IPS DF 19.7 (cell line): Measurements from ENCODE around the gene BRIP1.
A peak's percentile ranks its signal among the peaks of the same experiment; 100 is the strongest.
"Not testable (repeated sequence)": the region's sequence is repeated elsewhere in the genome, so short reads cannot be mapped to it uniquely, and the experiment has no call there.

ENCODE experiments used
- DNase-seq: peaks from one replicate; pipeline ENCODE4 v3.0.0-alpha.2; 2013; ENCODE audit warnings: low read depth, low spot score

BRIP1 gene

DNA sequence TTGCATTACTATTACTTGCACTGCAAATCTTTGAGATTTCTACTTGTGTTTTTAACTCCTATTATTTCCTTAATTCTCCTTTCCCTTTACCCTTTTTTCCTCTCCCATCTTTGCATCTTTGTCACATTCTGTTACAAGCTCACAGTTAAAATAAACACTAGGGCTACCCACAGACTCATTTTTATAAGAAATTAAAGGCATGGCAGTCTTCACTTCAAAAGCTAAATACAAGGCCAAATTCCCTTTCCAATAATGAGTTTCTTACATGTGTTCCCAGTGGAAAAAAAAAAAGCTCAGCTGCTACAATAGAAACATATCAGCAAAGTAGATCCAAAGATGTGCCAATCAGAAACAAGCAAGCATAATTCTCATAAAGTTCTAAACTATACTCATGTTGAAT is 3.7 kb upstream of the BRIP1 start:
- DNase-seq: no peak

DNA sequence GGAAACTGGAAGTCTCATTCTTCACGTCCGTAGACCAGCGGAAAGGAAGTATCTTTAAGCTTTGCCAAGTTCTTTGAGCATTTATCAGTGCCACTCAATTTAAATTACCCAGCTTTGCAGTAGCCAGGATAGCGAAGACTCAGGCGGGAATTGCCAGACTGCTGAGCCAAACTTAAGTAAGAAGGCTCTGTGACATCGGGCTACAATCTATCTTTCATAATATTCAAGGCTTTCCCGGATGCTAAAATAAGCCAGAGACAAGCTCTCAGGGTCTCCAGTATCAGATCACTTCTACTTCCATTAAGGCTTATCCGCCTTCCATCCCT is 436 bp upstream of the BRIP1 start:
- DNase-seq: no peak

- DNase-seq: no peak
These were observed 1.2 kb downstream of the BRIP1 start for GRCh38 chr17:61862105-61862574.

DNA sequence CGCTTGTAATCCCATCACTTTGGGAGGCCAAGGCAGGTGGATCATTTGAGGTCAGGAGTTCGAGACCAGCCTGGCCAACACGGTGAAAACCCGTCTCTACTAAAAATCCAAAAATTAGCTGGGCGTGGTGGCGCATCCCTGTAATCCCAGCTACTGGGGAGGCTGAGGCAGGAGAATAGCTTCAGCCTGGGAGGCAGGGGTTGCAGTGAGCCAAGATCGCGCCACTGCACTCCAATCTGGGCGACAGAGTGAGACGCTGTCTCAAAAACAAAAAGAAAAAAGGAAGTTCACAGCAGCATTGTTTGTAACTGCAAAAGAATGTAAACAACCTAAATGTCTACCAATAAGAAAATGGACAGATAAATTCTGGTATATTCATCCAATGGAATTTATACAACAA is 2.9 kb downstream of the BRIP1 start:
- DNase-seq: not testable (repeated sequence)

GRCh38 chr17:61856035-61856434 is 7.3 kb downstream of the BRIP1 start:
- no peak for DNase-seq

DNA sequence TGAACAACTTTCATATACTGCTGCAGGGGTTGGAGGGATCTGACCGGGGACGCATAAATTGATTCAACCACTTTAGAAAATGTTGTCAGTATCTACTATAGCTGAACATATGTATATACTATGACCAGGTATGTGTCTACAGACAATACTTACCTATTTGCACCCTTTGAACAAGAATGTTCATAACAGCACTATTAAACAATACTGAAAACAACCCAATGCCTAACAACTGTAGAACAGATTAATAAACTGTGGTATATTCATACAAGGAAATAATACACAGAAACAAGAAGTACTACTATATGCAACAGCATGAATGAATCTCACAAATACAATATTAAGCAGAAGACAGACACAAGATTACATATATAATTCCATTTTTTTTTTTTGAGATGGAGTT is 10.5 kb downstream of the BRIP1 start:
- DNase-seq: no peak

- no peak for DNase-seq
These were observed 13.7 kb downstream of the BRIP1 start for GRCh38 chr17:61849674-61850073.

GRCh38 chr17:61848896-61849295 is 14.4 kb downstream of the BRIP1 start:
- no peak for DNase-seq

DNA sequence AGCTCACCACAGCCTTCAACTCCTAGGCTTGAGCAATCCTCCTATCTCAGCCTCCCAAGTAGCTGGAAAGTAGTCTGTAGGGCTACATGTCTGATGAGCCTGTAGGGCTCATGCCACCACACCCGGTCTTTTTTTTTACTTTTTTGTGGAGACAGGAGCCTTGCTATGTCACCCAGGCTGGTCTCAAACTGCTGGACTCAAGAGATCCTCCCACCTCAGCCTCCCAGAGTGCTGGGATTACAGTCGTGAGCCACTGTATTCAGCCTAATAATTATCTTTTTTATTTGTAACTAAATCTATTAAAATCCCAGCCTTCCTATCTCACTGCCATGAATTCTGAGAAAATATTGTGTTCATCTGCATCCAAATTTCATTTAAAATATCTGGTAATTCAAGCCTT is 15.1 kb downstream of the BRIP1 start:
- DNase-seq: no peak

DNA sequence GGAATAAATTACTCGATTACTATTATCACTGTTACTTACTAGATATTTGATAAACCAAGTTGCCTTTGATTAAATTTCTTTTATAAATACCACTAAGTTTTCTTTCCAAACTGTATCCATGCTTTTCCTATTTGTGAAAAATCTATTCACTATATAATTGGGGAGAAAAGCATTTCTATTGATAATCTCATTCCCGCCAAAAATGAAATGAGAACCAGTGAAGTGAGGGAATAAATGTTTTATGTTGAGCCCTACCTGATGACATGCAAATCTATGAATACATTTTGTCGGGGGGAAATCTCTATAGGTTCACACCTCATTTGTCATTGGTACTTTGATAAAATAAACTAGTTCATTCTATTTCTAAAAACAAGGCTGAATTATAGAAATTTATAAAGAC is 15.7 kb downstream of the BRIP1 start:
- DNase-seq: no peak

GRCh38 chr17:61846761-61847375 is 16.5 kb downstream of the BRIP1 start:
- DNase-seq: no peak

DNA sequence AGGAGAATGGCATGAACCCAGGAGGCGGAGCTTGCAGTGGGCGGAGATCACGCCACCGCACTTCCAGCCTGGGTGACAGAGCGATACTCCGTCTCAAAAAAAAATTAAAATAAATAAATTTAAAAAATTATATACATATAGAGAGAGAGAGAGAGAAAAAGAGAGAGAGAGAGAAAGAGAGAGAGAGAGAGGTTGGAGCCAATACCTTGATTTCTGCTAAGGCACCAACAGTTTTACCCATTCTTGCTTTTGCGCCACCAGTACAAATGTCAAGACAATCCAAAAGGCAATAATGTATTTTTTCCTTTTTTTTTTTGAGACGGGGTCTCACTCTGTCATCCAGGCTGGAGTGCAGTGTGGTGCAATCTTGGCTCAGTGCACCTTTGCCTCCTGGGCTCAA is 17.2 kb downstream of the BRIP1 start:
- no peak for DNase-seq

DNA sequence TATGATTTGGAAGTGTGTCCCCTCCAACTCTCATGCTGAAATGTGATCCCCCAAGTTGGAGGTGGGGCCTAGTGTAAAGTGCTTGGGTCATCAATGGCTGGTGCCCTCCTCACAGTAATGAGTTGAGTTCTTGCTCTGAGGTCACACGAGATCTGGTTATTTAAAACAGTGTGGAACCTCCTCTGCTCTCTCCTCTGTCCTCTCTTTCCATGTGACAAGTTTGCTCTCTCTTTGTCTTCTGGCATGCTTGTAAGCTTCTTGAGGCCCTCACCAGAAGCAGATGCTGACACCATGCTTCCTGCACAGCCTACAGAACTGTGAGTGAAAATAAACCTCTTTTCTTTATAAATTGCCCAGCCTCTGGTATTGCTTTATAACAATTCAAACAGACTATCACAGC is 19.9 kb downstream of the BRIP1 start:
- DNase-seq: no peak

DNA sequence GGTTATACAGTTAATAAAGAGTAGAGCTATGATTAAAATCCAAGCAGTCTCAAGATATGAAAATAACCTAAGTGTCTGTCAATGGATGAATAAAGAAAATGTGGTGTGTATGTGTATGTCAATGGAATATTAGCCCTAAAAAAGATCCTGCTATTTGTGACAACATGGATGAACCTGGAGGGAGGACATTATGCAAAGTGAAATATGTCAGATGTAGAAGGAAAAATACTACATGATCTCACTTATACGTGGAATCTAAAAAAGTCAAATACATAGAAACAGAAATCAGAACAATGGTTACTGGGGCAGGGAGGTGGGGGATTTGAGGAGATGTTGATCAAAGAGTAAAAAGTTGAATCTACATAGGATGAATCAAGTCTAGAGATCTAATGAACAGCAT is 20.4 kb downstream of the BRIP1 start:
- no peak for DNase-seq

GRCh38 chr17:61839300-61839786 is 24.0 kb downstream of the BRIP1 start:
- no peak for DNase-seq

DNA sequence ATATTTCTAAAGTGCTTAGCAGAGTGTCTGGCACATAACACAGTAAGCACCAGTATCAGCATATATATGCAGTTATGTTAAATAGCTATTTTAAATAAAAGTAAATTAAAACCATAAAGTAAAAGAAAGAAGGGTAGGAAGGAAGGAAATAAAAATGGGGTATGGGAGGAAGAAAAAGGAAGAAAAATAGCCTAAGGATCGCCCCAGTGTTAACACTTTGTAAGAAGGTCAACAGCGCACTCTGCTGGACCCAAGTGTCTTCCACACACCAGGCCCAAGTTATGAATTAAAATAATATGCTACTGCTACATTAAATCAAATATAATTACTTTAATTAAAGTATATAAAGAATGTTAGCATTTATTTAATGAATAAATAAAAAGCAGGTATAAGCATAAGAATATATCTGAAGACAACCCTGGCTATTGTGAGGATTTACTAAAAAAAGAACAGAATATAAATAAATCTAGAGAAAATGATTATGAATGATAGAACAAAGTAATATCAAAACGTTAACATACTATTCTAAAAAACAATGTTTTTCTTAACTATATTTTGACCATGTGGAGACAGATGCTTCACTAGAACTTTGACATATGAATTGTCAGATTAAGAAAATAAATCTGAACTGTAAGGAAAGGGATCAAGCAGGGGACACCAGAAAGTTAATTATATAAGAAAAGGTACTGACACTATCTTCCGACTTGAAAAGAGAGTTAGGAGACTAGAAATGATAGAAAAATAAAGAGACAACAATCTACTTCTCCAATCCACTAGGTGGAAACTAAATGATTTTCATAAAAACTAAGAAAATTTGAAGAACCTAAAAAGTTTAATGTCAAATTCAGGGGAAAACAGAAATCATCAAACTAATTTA is 25.9 kb downstream of the BRIP1 start:
- peak; percentile 12 for DNase-seq

GRCh38 chr17:61836266-61837174 is 26.8 kb downstream of the BRIP1 start:
- no peak for DNase-seq

DNA sequence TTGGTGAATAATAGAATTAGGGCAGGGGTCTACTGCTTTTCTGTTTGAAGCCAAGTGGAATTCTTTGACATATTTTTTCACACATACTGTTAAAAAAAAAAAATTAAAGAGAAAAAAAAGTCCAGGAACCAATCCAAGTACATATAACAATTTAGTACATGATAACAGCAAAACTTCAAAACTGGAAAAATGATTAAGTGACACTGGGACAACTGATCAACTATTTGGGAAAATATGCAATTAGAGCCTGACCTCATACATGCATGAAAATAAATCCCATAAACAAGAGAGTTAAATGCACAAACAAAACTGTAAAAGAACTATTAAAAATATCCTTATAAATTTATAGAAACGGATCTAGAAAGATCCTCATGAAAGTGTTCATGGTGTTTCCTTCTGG is 27.7 kb downstream of the BRIP1 start:
- no peak for DNase-seq

- no peak for DNase-seq
These were observed 28.7 kb downstream of the BRIP1 start for GRCh38 chr17:61834610-61835009.

GRCh38 chr17:61833536-61834193 is 29.7 kb downstream of the BRIP1 start:
- DNase-seq: no peak

DNA sequence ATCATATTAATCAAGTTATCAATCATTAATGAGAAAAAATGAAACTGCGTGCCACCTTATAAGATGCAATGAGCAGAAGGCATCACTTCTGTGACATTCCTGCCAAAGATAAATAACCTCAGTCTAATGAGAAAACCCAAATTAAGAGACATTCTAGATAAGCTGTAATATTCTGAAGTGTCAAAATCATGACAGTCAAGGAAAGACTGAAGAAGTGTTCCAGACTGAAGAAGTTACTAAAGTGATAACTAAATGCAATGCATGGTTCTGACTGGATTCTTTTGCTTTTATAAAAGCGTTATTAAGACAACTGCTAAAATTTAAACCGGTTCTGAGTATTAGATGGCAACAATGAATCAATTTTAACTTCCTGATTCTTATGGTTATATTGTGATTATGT is 30.9 kb downstream of the BRIP1 start:
- DNase-seq: no peak

- DNase-seq: no peak
These were observed 32.2 kb downstream of the BRIP1 start for GRCh38 chr17:61831099-61831498.
